ENCODE measurements around the gene MRPL49. TPM values are rescaled to one million over a fixed set of nuclear protein-coding genes. Genes with fewer than 3 reads are reported as not detected.

The MRPL49 gene
- total RNA-seq, 1 donor from 2014 or later, result 38.3 TPM

GRCh38 chr11:65127473-65128181 is 5.5 kb downstream of the MRPL49 start:
- no peak overlapping the region for H3K4me3 Mint-ChIP-seq
- Histone ChIP-seq H4K20me1 (ENCODE audit: low read depth) (no peaks in the 10 kb centered on the region), H3K4me1 (peaks cover 4% of the 10 kb centered on the region), H3F3A (ENCODE audit: low read depth) (peaks cover 16% of the 10 kb centered on the region), H3K4me2 (no peak overlapping the region), H2AFZ (replicated peaks) (no peak overlapping the region), H3K9ac (no peak overlapping the region), H3K27ac (no peak overlapping the region), H3K27me3 (no peaks in the 10 kb centered on the region), H3K36me3 (no peaks in the 10 kb centered on the region), H3K4me3 (no peak overlapping the region), H3K9me3 (ENCODE audit: low read depth) (no peaks in the 10 kb centered on the region), H3K79me2 (ENCODE audit: low read depth) (peaks cover 29% of the 10 kb centered on the region)
- no peaks in the 10 kb centered on the region for H3K9me3 Mint-ChIP-seq
- TF ChIP-seq CTCF (IDR thresholded peaks at IDR 0.05), result no peak
- TF ChIP-seq EZH2phosphoT487 (IDR thresholded peaks at IDR 0.05), result no peak
- no peak for TF ChIP-seq EZH2 (IDR thresholded peaks at IDR 0.05)
- no peak overlapping the region for H3K27ac Mint-ChIP-seq
- H3K4me1 Mint-ChIP-seq, result peaks cover 9% of the 10 kb centered on the region
- no peak for DNase-seq (ENCODE audit: low spot score)
- peaks cover 4% of the 10 kb centered on the region for H3K27me3 Mint-ChIP-seq (ENCODE audit: insufficient read depth, low read depth)
- H3K36me3 Mint-ChIP-seq, result no peaks in the 10 kb centered on the region

DNA sequence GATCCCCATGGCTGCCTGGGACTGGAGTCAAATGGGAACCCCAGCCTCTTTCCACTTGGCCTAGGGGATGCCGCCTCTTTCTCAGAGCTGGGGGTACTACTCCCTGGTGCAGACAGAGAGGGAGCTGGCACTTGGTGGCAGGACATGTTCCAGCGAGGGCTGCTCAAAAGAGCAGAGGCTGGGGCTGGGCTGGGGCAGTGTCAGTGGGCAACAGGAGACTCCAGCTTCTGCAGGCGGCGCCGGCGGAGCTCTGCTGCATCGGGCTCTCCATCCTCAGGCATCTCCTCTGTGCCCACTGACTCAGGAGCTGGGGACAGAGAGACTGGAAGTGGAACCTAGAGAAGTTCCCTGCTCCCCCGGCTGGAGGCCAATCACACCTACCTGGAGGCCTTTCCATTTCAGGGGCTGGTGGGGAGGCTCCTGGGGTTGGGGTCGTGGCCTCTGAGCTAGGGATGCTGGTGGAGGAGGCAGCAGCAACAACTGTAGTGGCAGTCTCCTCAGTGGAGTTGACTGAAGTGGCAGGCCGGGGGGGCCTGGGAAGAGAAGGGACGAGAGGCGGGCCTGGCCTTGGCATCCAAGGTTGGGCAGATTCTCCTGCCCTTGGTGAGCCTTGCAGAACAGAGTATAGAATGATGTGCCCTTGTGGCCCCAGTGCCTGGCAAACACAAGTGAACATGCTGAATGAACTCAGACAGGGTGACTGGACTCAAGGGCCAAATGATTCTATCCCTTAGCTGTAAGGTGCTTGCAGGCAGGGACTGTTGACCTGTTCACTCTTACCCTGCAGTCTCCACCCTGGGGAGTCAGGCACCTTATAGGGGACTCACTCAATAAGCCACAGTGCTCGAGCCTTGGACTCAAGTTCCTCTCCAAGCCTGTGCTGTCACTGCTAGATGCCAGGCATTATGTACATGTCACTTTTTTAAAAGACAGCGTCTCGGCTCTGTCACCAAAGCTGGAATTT is 6.3 kb downstream of the MRPL49 start:
- Mint-ChIP-seq H3K36me3 (no peaks in the 10 kb centered on the region), H3K4me1 (peaks cover 13% of the 10 kb centered on the region), H3K9me3 (no peaks in the 10 kb centered on the region), H3K4me3 (no peak overlapping the region), H3K27ac (no peak overlapping the region), H3K27me3 (ENCODE audit: insufficient read depth, low read depth) (peaks cover 6% of the 10 kb centered on the region)
- no peak overlapping the region for H2AFZ ChIP-seq (replicated peaks)
- peaks cover 10% of the 10 kb centered on the region for H3F3A ChIP-seq (ENCODE audit: low read depth)
- H3K27me3 ChIP-seq, result no peaks in the 10 kb centered on the region
- H3K4me2 ChIP-seq, result no peak overlapping the region
- no peaks in the 10 kb centered on the region for H3K36me3 ChIP-seq
- peaks cover 29% of the 10 kb centered on the region for H3K79me2 ChIP-seq (ENCODE audit: low read depth)
- H3K9ac ChIP-seq, result no peak overlapping the region
- no peak overlapping the region for H3K27ac ChIP-seq
- no peak overlapping the region for H3K4me3 ChIP-seq
- H3K4me1 ChIP-seq, result peaks cover 3% of the 10 kb centered on the region
- peaks cover 6% of the 10 kb centered on the region for H4K20me1 ChIP-seq (ENCODE audit: low read depth)
- H3K9me3 ChIP-seq (ENCODE audit: low read depth), result no peaks in the 10 kb centered on the region
- TF ChIP-seq CTCF (IDR thresholded peaks at IDR 0.05) (no peak), EZH2 (IDR thresholded peaks at IDR 0.05) (no peak), EZH2phosphoT487 (IDR thresholded peaks at IDR 0.05) (no peak)
- no peak for DNase-seq (ENCODE audit: low spot score)

DNA sequence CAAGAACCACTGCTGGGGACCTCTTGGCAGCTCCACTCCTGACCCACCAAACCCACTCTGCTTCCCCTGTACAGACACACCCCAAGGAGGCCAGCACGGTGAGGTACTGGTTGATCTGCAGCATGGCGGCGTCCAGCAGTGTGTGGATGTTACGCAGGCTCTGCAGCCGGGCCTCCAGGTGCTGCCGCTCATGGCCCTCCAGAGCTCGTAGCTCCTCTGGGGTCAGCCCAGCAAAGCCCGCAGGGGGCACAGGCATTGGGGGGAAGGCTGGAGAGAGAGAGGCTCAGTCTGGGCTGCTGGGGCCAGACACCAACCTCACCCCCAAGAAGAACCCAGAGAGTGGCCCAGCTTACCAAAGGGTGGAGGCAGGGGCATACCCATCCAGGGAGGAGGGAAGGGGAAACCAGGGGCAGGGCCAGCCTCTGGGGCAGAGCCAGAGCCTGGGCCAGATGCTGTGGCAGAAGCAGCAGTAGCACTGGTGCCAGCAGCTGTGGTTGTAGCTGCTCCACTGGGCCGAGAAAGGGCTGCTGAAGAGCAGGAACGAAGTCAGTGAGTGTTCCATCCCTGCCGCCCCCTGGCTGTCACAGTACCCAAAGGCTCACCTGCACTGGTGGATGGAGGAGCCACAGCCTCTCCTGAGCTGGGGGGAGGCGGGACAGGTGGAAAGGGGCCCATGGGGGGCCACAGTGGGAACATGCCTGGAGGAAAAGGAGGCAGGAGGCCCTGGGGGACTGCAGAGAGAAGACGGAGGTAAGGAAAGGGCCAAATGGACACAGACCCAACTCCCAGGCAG is 7.7 kb downstream of the MRPL49 start:
- H3K4me3 Mint-ChIP-seq, result no peak overlapping the region
- Histone ChIP-seq H3K27ac (no peak overlapping the region), H3K9me3 (ENCODE audit: low read depth) (no peaks in the 10 kb centered on the region), H3K4me1 (peaks cover 3% of the 10 kb centered on the region), H3K36me3 (no peaks in the 10 kb centered on the region), H3K4me2 (no peak overlapping the region), H3K4me3 (no peak overlapping the region), H2AFZ (replicated peaks) (no peak overlapping the region), H3K9ac (no peak overlapping the region), H3F3A (ENCODE audit: low read depth) (peaks cover 8% of the 10 kb centered on the region), H3K27me3 (no peaks in the 10 kb centered on the region), H4K20me1 (ENCODE audit: low read depth) (peaks cover 11% of the 10 kb centered on the region), H3K79me2 (ENCODE audit: low read depth) (peaks cover 23% of the 10 kb centered on the region)
- H3K27ac Mint-ChIP-seq, result no peak overlapping the region
- TF ChIP-seq EZH2phosphoT487 (IDR thresholded peaks at IDR 0.05) (no peak), CTCF (IDR thresholded peaks at IDR 0.05) (no peak), EZH2 (IDR thresholded peaks at IDR 0.05) (no peak)
- peaks cover 8% of the 10 kb centered on the region for H3K27me3 Mint-ChIP-seq (ENCODE audit: insufficient read depth, low read depth)
- peaks cover 13% of the 10 kb centered on the region for H3K4me1 Mint-ChIP-seq
- no peak for DNase-seq (ENCODE audit: low spot score)
- no peaks in the 10 kb centered on the region for H3K9me3 Mint-ChIP-seq
- no peaks in the 10 kb centered on the region for H3K36me3 Mint-ChIP-seq
